ENCODE data around the gene DCAF6.
"Not testable (repeated sequence)": the region's sequence is repeated elsewhere in the genome, so short reads cannot be mapped to it uniquely, and the experiment has no call there.

GRCh38 chr1:167887187-167887586, 49.3 kb upstream of the DCAF6 start:
- TF ChIP-seq POLR2AphosphoS5, POLR2A, TAF1, SPI1 (IDR thresholded peaks at IDR 0.05; ENCODE audit: low read depth, low read length): not testable (repeated sequence)
